HepG2 (cell line): ENCODE data around the gene N4BP2. TPM values are rescaled to one million over a fixed set of nuclear protein-coding genes. Genes with fewer than 3 reads are reported as not detected.

Source experiments
- ATAC-seq: fragments of 200-7000 bp; cut with Tn5 transposase; 3 replicates; pipeline ENCODE4 v1.9.1; 2020; ENCODE audit warnings: mild to moderate bottlenecking, moderate library complexity
- BruUV-seq: library from RNA; stranded (reverse); fragments of 400-500 nt; replicated peaks from 2 replicates; lab custom pipeline; 2021; lab: Mats Ljungman, UMichigan
- CTCF ChIA-PET: fragments of 300-600 bp; formaldehyde crosslinking; extraction: SDS; loops from one replicate; lab custom pipeline; 2021; ENCODE audit warnings: low total read pairs, inconsistent platforms, low intra/inter-chr PET ratio; lab: Yijun Ruan, JAX
- POLR2A ChIA-PET: fragments of 350-600 bp; sonication (Branson Sonifier 250); formaldehyde crosslinking; loops from one replicate; lab custom pipeline; 2020; ENCODE audit warnings: antibody characterized with exemption, inconsistent platforms; lab: Yijun Ruan, JAX
- DNase-seq: peaks from one replicate; pipeline ENCODE4 v3.0.0-alpha.2; 2015; ENCODE audit warnings: low spot score
- FAIRE-seq: peaks from 3 replicates; lab custom pipeline; 2011; peaks lifted over from hg19 to GRCh38; lab: Jason Lieb, UNC
- H2AFZ ChIP-seq: one replicate; pipeline ENCODE4 v1.6.1; 2011; ENCODE audit warnings: low read length, inconsistent platforms
- H3K27ac ChIP-seq: fragments of 300-600 bp; 3 replicates; pipeline ENCODE4 v1.8.0; 2011; ENCODE audit warnings: mixed run types, mild to moderate bottlenecking, mixed read lengths, low read length, inconsistent platforms; ENCODE audit not compliant: insufficient read depth; ENCODE audit errors: extremely low read length
- H3K27me3 ChIP-seq, 2 experiments: fragments of 200-600 bp in 1 of 2; 2 replicates in 1 of 2; 3 replicates in 1 of 2; pipeline versions ENCODE4 v1.6.0 to v1.8.0; 2011; ENCODE audit warnings: low read length in 2 of 2, mild to moderate bottlenecking in 2 of 2, moderate library complexity in 2 of 2, inconsistent platforms in 1 of 2; ENCODE audit not compliant: insufficient read depth in 2 of 2, control insufficient read depth in 1 of 2
- H3K36me3 ChIP-seq, 2 experiments: fragments of 200-600 bp in 1 of 2; replicated peaks in 1 of 2; 2 replicates in 1 of 2; 3 replicates in 1 of 2; pipeline versions ENCODE4 v1.5.1 to v1.8.0; 2011; ENCODE audit warnings: low read length in 2 of 2, inconsistent platforms in 1 of 2; ENCODE audit not compliant: insufficient read depth in 2 of 2, control insufficient read depth in 1 of 2
- H3K4me1 ChIP-seq: 2 replicates; pipeline ENCODE4 v1.5.1; 2012; ENCODE audit warnings: low read length, inconsistent platforms; ENCODE audit not compliant: insufficient read depth
- H3K4me2 ChIP-seq: 2 replicates; pipeline ENCODE4 v1.6.0; 2011; ENCODE audit warnings: low read depth, low read length, inconsistent platforms
- H3K4me3 ChIP-seq, 3 experiments: fragments of 200-600 bp in 1 of 3; sonication (generic), shearing (Covaris generic) in 1 of 3; replicated peaks in 1 of 3; 2 replicates each; pipeline ENCODE4 v1.5.1; 2011 to 2016; ENCODE audit warnings: low read length in 3 of 3, inconsistent platforms in 2 of 3, low read depth in 2 of 3, mild to moderate bottlenecking in 2 of 3, control low read depth in 1 of 3, mixed read lengths in 1 of 3; ENCODE audit not compliant: insufficient read depth in 1 of 3
- H3K79me2 ChIP-seq: one replicate; pipeline ENCODE4 v1.6.1; 2011; ENCODE audit warnings: low read length, inconsistent platforms; ENCODE audit not compliant: insufficient read depth
- H3K9ac ChIP-seq: 2 replicates; pipeline ENCODE4 v1.6.0; 2011; ENCODE audit warnings: mild to moderate bottlenecking, low read depth, low read length, inconsistent platforms; ENCODE audit not compliant: insufficient read depth
- H3K9me3 ChIP-seq: 2 replicates; pipeline ENCODE4 v1.5.1; 2012; ENCODE audit warnings: mild to moderate bottlenecking, low read length
- H4K20me1 ChIP-seq: 2 replicates; pipeline ENCODE4 v1.6.0; 2011; ENCODE audit warnings: inconsistent platforms, mild to moderate bottlenecking, low read length, moderate library complexity; ENCODE audit not compliant: insufficient read depth
- ELK4 ChIP-seq: sonication (generic); formaldehyde crosslinking; IDR thresholded peaks from 2 replicates; pipeline ENCODE4 v1.9.0; 2021; ENCODE audit warnings: missing genetic modification reagents, borderline replicate concordance
- MAFK ChIP-seq, 2 experiments: IDR thresholded peaks in 1 of 2; conservative IDR thresholded peaks in 1 of 2; 2 replicates each; pipeline ENCODE4 v1.6.1; 2011; ENCODE audit warnings: improper control_type of control experiment in 2 of 2, low read length in 2 of 2
- NFRKB ChIP-seq: fragments of 450-650 bp; IDR thresholded peaks from 2 replicates; pipeline ENCODE4 v1.6.1; 2017
- NR2F6 ChIP-seq, 2 experiments: IDR thresholded peaks; 2 replicates each; pipeline ENCODE4 v1.6.1; 2016; ENCODE audit warnings: antibody characterized with exemption in 1 of 2, mild to moderate bottlenecking in 1 of 2
- TRIM24 ChIP-seq: sonication (generic); formaldehyde crosslinking; IDR thresholded peaks from 2 replicates; pipeline ENCODE4 v1.8.0; 2022; ENCODE audit warnings: mild to moderate bottlenecking, missing genetic modification reagents
- ZBTB37 ChIP-seq: sonication (generic); formaldehyde crosslinking; IDR thresholded peaks from 2 replicates; pipeline ENCODE4 v1.4.0; 2020; ENCODE audit warnings: mild to moderate bottlenecking, missing genetic modification reagents
- ZNF251 ChIP-seq: sonication (generic); formaldehyde crosslinking; IDR thresholded peaks from 2 replicates; pipeline ENCODE4 v1.9.0; 2021; ENCODE audit warnings: mild to moderate bottlenecking, missing genetic modification reagents
- ZNF333 ChIP-seq: sonication (generic); formaldehyde crosslinking; IDR thresholded peaks from 2 replicates; pipeline ENCODE4 v1.4.0; 2020; ENCODE audit warnings: mild to moderate bottlenecking, missing genetic modification reagents, borderline replicate concordance
- ZNF709 ChIP-seq: sonication (generic); formaldehyde crosslinking; IDR thresholded peaks from 2 replicates; pipeline ENCODE4 v1.5.0; 2020; ENCODE audit warnings: mild to moderate bottlenecking, missing genetic modification reagents
- WGBS: methylation state at CpG from one replicate; pipeline ENCODE4 v1.1.6; 2017; ENCODE audit warnings: low lambda C conversion rate; 5-methylcytosine and 5-hydroxymethylcytosine counted together
- in situ Hi-C: cut with HindIII; loops from 2 replicates; pipeline ENCODE4 v1.10.0; 2017; ENCODE audit warnings: low pct_unique_long_range_greater_than_20kb; ENCODE audit not compliant: extremely low pct_ligation_motif_present
- intact Hi-C: fragments of 100-400 bp; cut with micrococcal nuclease; formaldehyde crosslinking; loops from one replicate; pipeline ENCODE4 v1.10.0; 2022; ENCODE audit not compliant: unreplicated experiment
- polyA plus RNA-seq, 8 experiments: library from polyadenylated mRNA; depleted of rRNA in 3 of 8; stranded (reverse) in 7 of 8; unstranded in 1 of 8; fragments of >200 nt; fragmentation: Illumina TruSeq in 4 of 8; extraction: Trizol in 4 of 8; gene quantifications; 2 replicates each; pipeline versions ENCODE4 v1.2.1 to v1.2.3, GENCODE V29; 2011 to 2016; ENCODE audit warnings: low read depth in 4 of 8, missing spikeins in 1 of 8, mixed read lengths in 1 of 8; ENCODE audit not compliant: insufficient read depth in 1 of 8
- total RNA-seq, 5 experiments: library from RNA; depleted of rRNA; stranded (reverse); fragments of >200 nt; fragmentation: Illumina TruSeq; extraction: Trizol; gene quantifications; 2 replicates each; pipeline ENCODE4 v1.2.3, GENCODE V29; 2016; ENCODE audit warnings: low read depth in 1 of 5

N4BP2 gene
- total and polyA plus RNA-seq, 2 of the 13 experiments (the other 11 are each of a cell fraction or from before 2014, with no cell fraction given) = 5.6 to 12.9 TPM

- TF ChIP-seq MAFK (conservative IDR thresholded peaks at IDR 0.05 in 1 of 2, IDR thresholded peaks at IDR 0.05 in 1 of 2; ENCODE audit: low read length in 2 of 2) (peak in 1 of 2 experiments; percentile 67; a peak in 2 of 4 replicates), TRIM24 (CRISPR knock-in tag) (no peak), ZNF333 (CRISPR knock-in tag) (no peak)
- no TSS peak for BruUV-seq
- FAIRE-seq (no peak), DNase-seq (no peak), ATAC-seq (no peak)
- no peak overlapping the region for H3K27ac ChIP-seq
- H4K20me1 ChIP-seq = no peaks in the 10 kb centered on the region
- no peak overlapping the region for H3K4me2 ChIP-seq
- no peaks in the 10 kb centered on the region; a peak in 1 of 5 replicates for H3K27me3 ChIP-seq
- no peak overlapping the region for H2AFZ ChIP-seq
- in situ Hi-C loops (loop anchor here (10.0 kb wide), 1 partner anchor 262 kb away; no protein-coding TSS in a partner anchor), intact Hi-C loops (no loop called here)
- peaks cover 26% of the 10 kb centered on the region for H3K4me1 ChIP-seq
- H3K36me3 ChIP-seq = no peaks in the 10 kb centered on the region
- H3K9ac ChIP-seq = no peak overlapping the region
- ChIA-PET CTCF (no interaction called here), POLR2A (no interaction called here)
- 50% methylated on average over 5 of the region's 5 CpGs for WGBS
- no peak overlapping the region for H3K4me3 ChIP-seq
- peaks cover 2% of the 10 kb centered on the region for H3K79me2 ChIP-seq
- no peaks in the 10 kb centered on the region for H3K9me3 ChIP-seq
Observed at GRCh38 chr4:40053161-40053560, 3.5 kb upstream of the N4BP2 start.

- H3K27ac ChIP-seq = peak overlapping the region; percentile 99
- no peaks in the 10 kb centered on the region for H3K9me3 ChIP-seq
- intact Hi-C loops (loop anchor here (5.0 kb wide), 1 partner anchor 588 kb away; no protein-coding TSS in a partner anchor), in situ Hi-C loops (loop anchor here (10.0 kb wide), 1 partner anchor 259 kb away; no protein-coding TSS in a partner anchor)
- H3K36me3 ChIP-seq = no peaks in the 10 kb centered on the region; a peak in 1 of 5 replicates
- TF ChIP-seq NFRKB (0 out of 2 replicates have a peak, but pooled peaks have one; percentile 26), ELK4 (CRISPR knock-in tag) (no peak), ZNF709 (CRISPR knock-in tag) (0 out of 2 replicates have a peak, but pooled peaks have one; percentile 12), ZBTB37 (CRISPR knock-in tag) (peak; percentile 74; the same call in 1 of the 2 replicates), ZNF251 (CRISPR knock-in tag) (no peak), NR2F6 (IDR thresholded peaks at IDR 0.05) (peak; percentile 18; the same call in 1 of the 2 replicates), NR2F6 (CRISPR knock-in tag; IDR thresholded peaks at IDR 0.05) (no peak)
- ChIA-PET POLR2A (interaction anchor here (0.9 to 1.9 kb wide), 9 partner anchors 9 to 596 kb away, joined by 3 to 17 read pairs (median 4); partner anchors contain the start of genes LIAS and UGDH), CTCF (no interaction called here)
- ATAC-seq = no peak
- WGBS = 0% methylated on average over 5 of the region's 5 CpGs
- no peak for FAIRE-seq
- H3K9ac ChIP-seq = peak overlapping the region; percentile 93
- H3K4me1 ChIP-seq = peaks cover 39% of the 10 kb centered on the region
- no peak overlapping the region for H2AFZ ChIP-seq
- H3K4me2 ChIP-seq = peak overlapping the region; percentile 73
- TSS peak; percentile 75 for BruUV-seq
- no peaks in the 10 kb centered on the region for H3K27me3 ChIP-seq
- peak overlapping the region; percentile 74 to 86 (median 84) for H3K4me3 ChIP-seq
- DNase-seq = peak; percentile 5
- H4K20me1 ChIP-seq = no peaks in the 10 kb centered on the region; the same call in 1 of the 2 replicates
- H3K79me2 ChIP-seq = peaks cover 23% of the 10 kb centered on the region
Observed at GRCh38 chr4:40055511-40055862, 1.2 kb upstream of the N4BP2 start.
